Measurements from ENCODE around the gene MIS18BP1. TPM values are rescaled to one million over a fixed set of nuclear protein-coding genes. Genes with fewer than 3 reads are reported as not detected.

The MIS18BP1 gene
- total and polyA plus RNA-seq, 2 of the 4 experiments (the other 2 are of a cell fraction) = 10.6 to 18.6 TPM

DNA sequence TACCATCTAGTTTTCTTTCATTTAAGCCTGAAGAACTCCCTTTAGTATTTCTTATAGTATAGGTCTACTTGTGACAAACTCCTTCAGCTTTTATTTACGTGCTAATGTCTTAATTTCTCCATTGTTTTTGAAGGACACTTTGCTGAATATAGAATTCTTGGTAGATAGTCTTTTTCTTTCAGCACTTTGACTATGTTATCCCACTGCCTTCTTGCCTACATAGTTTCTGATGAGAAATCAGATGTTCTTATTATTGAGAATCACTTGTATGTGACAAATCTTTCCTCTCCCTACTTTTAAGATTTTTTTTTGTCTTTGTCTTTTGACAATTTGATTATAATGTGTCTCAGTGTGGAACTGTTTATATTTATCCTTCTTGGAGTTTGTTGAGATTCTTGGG is 5.1 kb upstream of the MIS18BP1 start:
- Histone ChIP-seq H4K8ac (ENCODE audit: low read depth in 2 of 2, low read length in 2 of 2) (no peak overlapping the region), H2AK9ac (replicated peaks; ENCODE audit: low read depth, low read length, poor library complexity) (no peak overlapping the region), H3K36me3 (ENCODE audit: control insufficient read depth, insufficient read depth, low read length) (no peaks in the 10 kb centered on the region), H3K4me3 (ENCODE audit: insufficient read depth, low read depth, low read length) (no peak overlapping the region), H2AFZ (replicated peaks; ENCODE audit: low read length, poor library complexity) (no peak overlapping the region), H2AK5ac (ENCODE audit: low read depth, low read length) (no peak overlapping the region), H3K23ac (ENCODE audit: low read depth, low read length) (no peak overlapping the region), H3K4me2 (ENCODE audit: low read depth, low read length) (no peak overlapping the region), H4K91ac (ENCODE audit: insufficient read depth, low read depth, low read length) (no peak overlapping the region), H4K20me1 (ENCODE audit: insufficient read depth, low read length) (no peaks in the 10 kb centered on the region), H3K14ac (replicated peaks; ENCODE audit: low read depth, low read length) (no peak overlapping the region), H3K18ac (ENCODE audit: low read depth, low read length) (no peak overlapping the region), H2BK15ac (ENCODE audit: low read depth, low read length) (no peak overlapping the region), H3K4ac (ENCODE audit: low read depth, low read length) (no peak overlapping the region), H3K27ac (ENCODE audit: insufficient read depth, low read length) (no peak overlapping the region), H3K9ac (ENCODE audit: low read depth, low read length) (no peak overlapping the region), H3K27me3 (ENCODE audit: control insufficient read depth, insufficient read depth, low read length) (no peaks in the 10 kb centered on the region), H2BK120ac (ENCODE audit: low read depth, low read length) (no peak overlapping the region), H3K9me1 (ENCODE audit: insufficient read depth, low read length) (no peaks in the 10 kb centered on the region), H3K56ac (ENCODE audit: extremely low read depth, insufficient read depth, low read length) (no peak overlapping the region), H2BK5ac (ENCODE audit: low read depth, low read length, poor library complexity, severe bottlenecking) (no peak overlapping the region), H3K79me1 (ENCODE audit: low read depth in 1 of 2, low read length in 2 of 2) (peaks cover 0 to 9% of the 10 kb centered on the region in 2 experiments; a peak in 2 of 4 replicates), H2BK20ac (ENCODE audit: low read depth, low read length) (no peak overlapping the region), H3K9me3 (ENCODE audit: control insufficient read depth, insufficient read depth, low read length) (no peaks in the 10 kb centered on the region; the same call in 1 of the 2 replicates), H3K4me1 (ENCODE audit: control insufficient read depth, insufficient read depth, low read length) (0 out of 2 replicates have a peak, but pooled peaks cover 1% of the 10 kb centered on the region), H4K5ac (ENCODE audit: low read depth, low read length) (no peak overlapping the region)
- DNase-seq = no peak
- in situ Hi-C loops (cut with MboI; ENCODE audit: low sequenced_read_pairs) = no loop called here
- TF ChIP-seq SMC3 (IDR thresholded peaks at IDR 0.05; ENCODE audit: low read depth, low read length) (no peak), NFE2L2 (IDR thresholded peaks at IDR 0.05; ENCODE audit: low read depth, low read length) (no peak), RCOR1 (IDR thresholded peaks at IDR 0.05; ENCODE audit: insufficient replicate concordance, low read length) (no peak)
- WGBS, 2 experiments (ENCODE audit: extremely low coverage in 2 of 2, insufficient read length in 1 of 2) = no CpG with 5 or more reads among the region's 1 CpG
- dilution Hi-C loops (cut with HindIII; ENCODE audit: low sequenced_read_pairs, unreplicated experiment) = no loop called here
- intact Hi-C loops (cut with micrococcal nuclease) = no loop called here
- ChIA-PET CTCF (no interaction called here), POLR2A (ENCODE audit: unreplicated experiment) (no interaction called here)
- BruUV-seq (replicated peaks) = no TSS peak
- no peak for ATAC-seq (ENCODE audit: low read depth)
